HEK293 (cell line): ENCODE measurements around the gene PCDH1.

Experiments used
- BCL11A ChIP-seq: fragments of 450-650 bp; formaldehyde crosslinking; IDR thresholded peaks from 2 replicates; pipeline ENCODE4 v1.5.1; 2016; ENCODE audit warnings: low read depth, missing biosample characterization, missing genetic modification characterization
- HOXC10 ChIP-seq: sonication (generic); formaldehyde crosslinking; IDR thresholded peaks from 2 replicates; pipeline ENCODE4 v1.8.1; 2023; ENCODE audit warnings: mild to moderate bottlenecking, missing genetic modification reagents
- KLF1 ChIP-seq: fragments of 450-650 bp; formaldehyde crosslinking; IDR thresholded peaks from 2 replicates; pipeline ENCODE4 v1.5.1; 2016; ENCODE audit warnings: missing biosample characterization, missing genetic modification characterization
- KLF16 ChIP-seq: fragments of 450-650 bp; formaldehyde crosslinking; IDR thresholded peaks from 2 replicates; pipeline ENCODE4 v1.5.1; 2017; ENCODE audit warnings: missing biosample characterization, missing genetic modification characterization
- OSR2 ChIP-seq: fragments of 450-650 bp; formaldehyde crosslinking; IDR thresholded peaks from 2 replicates; pipeline ENCODE4 v1.5.1; 2016; ENCODE audit warnings: missing biosample characterization, missing genetic modification characterization
- SCRT2 ChIP-seq: fragments of 450-650 bp; formaldehyde crosslinking; IDR thresholded peaks from 2 replicates; pipeline ENCODE4 v1.5.1; 2016; ENCODE audit warnings: missing biosample characterization, missing genetic modification characterization
- SP7 ChIP-seq: fragments of 450-650 bp; formaldehyde crosslinking; IDR thresholded peaks from 2 replicates; pipeline ENCODE4 v1.5.1; 2016; ENCODE audit warnings: missing biosample characterization, missing genetic modification characterization
- ZBTB6 ChIP-seq: fragments of 450-650 bp; formaldehyde crosslinking; IDR thresholded peaks from 2 replicates; pipeline ENCODE4 v1.5.1; 2017; ENCODE audit warnings: missing biosample characterization, missing genetic modification characterization
- ZEB2 ChIP-seq: fragments of 450-650 bp; formaldehyde crosslinking; IDR thresholded peaks from 2 replicates; pipeline ENCODE4 v1.5.1; 2016; ENCODE audit warnings: missing biosample characterization, missing genetic modification characterization
- ZNF138 ChIP-seq: fragments of 450-650 bp; formaldehyde crosslinking; IDR thresholded peaks from 2 replicates; pipeline ENCODE4 v1.5.1; 2016; ENCODE audit warnings: missing biosample characterization, missing genetic modification characterization, borderline replicate concordance
- ZNF292 ChIP-seq: fragments of 450-650 bp; formaldehyde crosslinking; IDR thresholded peaks from 2 replicates; pipeline ENCODE4 v1.5.1; 2016; ENCODE audit warnings: low read depth, missing biosample characterization, missing genetic modification characterization, borderline replicate concordance
- ZNF404 ChIP-seq: fragments of 450-650 bp; formaldehyde crosslinking; IDR thresholded peaks from 2 replicates; pipeline ENCODE4 v1.5.1; 2017; ENCODE audit warnings: missing biosample characterization, missing genetic modification characterization
- ZNF473 ChIP-seq: fragments of 450-650 bp; formaldehyde crosslinking; IDR thresholded peaks from 2 replicates; pipeline ENCODE4 v1.5.1; 2017; ENCODE audit warnings: missing biosample characterization, missing genetic modification characterization
- ZNF501 ChIP-seq: fragments of 450-650 bp; formaldehyde crosslinking; IDR thresholded peaks from 2 replicates; pipeline ENCODE4 v1.5.1; 2016; ENCODE audit warnings: missing biosample characterization, missing genetic modification characterization
- ZNF571 ChIP-seq: fragments of 450-650 bp; formaldehyde crosslinking; IDR thresholded peaks from 2 replicates; pipeline ENCODE4 v1.5.0; 2017; ENCODE audit warnings: missing biosample characterization, missing genetic modification characterization
- ZNF585B ChIP-seq: fragments of 450-650 bp; formaldehyde crosslinking; IDR thresholded peaks from 2 replicates; pipeline ENCODE4 v1.5.1; 2016; ENCODE audit warnings: missing biosample characterization, missing genetic modification characterization
- ZNF610 ChIP-seq: fragments of 450-650 bp; formaldehyde crosslinking; IDR thresholded peaks from 2 replicates; pipeline ENCODE4 v1.5.1; 2016; ENCODE audit warnings: missing biosample characterization, missing genetic modification characterization, borderline replicate concordance
- ZNF777 ChIP-seq: fragments of 450-650 bp; formaldehyde crosslinking; IDR thresholded peaks from 2 replicates; pipeline ENCODE4 v1.5.1; 2017; ENCODE audit warnings: missing biosample characterization, missing genetic modification characterization, borderline replicate concordance
- ZNF791 ChIP-seq: fragments of 450-650 bp; formaldehyde crosslinking; IDR thresholded peaks from 2 replicates; pipeline ENCODE4 v1.5.1; 2016; ENCODE audit warnings: missing biosample characterization, missing genetic modification characterization
- ZSCAN30 ChIP-seq: fragments of 450-650 bp; IDR thresholded peaks from 2 replicates; pipeline ENCODE4 v1.5.1; 2018; ENCODE audit warnings: missing biosample characterization, mild to moderate bottlenecking, missing genetic modification characterization, moderate library complexity
- TF ChIP-seq, protein P1 (sequence below): fragments of 450-650 bp; formaldehyde crosslinking; IDR thresholded peaks from 2 replicates; pipeline ENCODE4 v1.5.1; 2016; ENCODE audit warnings: missing biosample characterization, missing genetic modification characterization
- TF ChIP-seq, protein P2 (sequence below): fragments of 450-650 bp; formaldehyde crosslinking; IDR thresholded peaks from 2 replicates; pipeline ENCODE4; 2016; ENCODE audit warnings: missing biosample characterization, missing genetic modification characterization
- TF ChIP-seq, protein P3 (sequence below): IDR thresholded peaks from 2 replicates; pipeline ENCODE4 v1.6.1; 2011; ENCODE audit warnings: mild to moderate bottlenecking, low read depth, low read length, borderline replicate concordance
- TF ChIP-seq, protein P4 (sequence below): fragments of 450-650 bp; formaldehyde crosslinking; IDR thresholded peaks from 2 replicates; pipeline ENCODE4 v1.5.1; 2016; ENCODE audit warnings: missing biosample characterization, missing genetic modification characterization, low read depth
- TF ChIP-seq, protein P5 (sequence below): fragments of 450-650 bp; IDR thresholded peaks from 2 replicates; pipeline ENCODE4 v1.5.1; 2018; ENCODE audit warnings: missing biosample characterization, mild to moderate bottlenecking, missing genetic modification characterization
- TF ChIP-seq, protein P6 (sequence below): fragments of 450-650 bp; formaldehyde crosslinking; IDR thresholded peaks from 2 replicates; pipeline ENCODE4 v1.5.1; 2016; ENCODE audit warnings: missing biosample characterization, missing genetic modification characterization
- TF ChIP-seq, protein P7 (sequence below): fragments of 450-650 bp; formaldehyde crosslinking; IDR thresholded peaks from 2 replicates; pipeline ENCODE4 v1.5.1; 2016; ENCODE audit warnings: missing biosample characterization, missing genetic modification characterization

The PCDH1 gene

DNA sequence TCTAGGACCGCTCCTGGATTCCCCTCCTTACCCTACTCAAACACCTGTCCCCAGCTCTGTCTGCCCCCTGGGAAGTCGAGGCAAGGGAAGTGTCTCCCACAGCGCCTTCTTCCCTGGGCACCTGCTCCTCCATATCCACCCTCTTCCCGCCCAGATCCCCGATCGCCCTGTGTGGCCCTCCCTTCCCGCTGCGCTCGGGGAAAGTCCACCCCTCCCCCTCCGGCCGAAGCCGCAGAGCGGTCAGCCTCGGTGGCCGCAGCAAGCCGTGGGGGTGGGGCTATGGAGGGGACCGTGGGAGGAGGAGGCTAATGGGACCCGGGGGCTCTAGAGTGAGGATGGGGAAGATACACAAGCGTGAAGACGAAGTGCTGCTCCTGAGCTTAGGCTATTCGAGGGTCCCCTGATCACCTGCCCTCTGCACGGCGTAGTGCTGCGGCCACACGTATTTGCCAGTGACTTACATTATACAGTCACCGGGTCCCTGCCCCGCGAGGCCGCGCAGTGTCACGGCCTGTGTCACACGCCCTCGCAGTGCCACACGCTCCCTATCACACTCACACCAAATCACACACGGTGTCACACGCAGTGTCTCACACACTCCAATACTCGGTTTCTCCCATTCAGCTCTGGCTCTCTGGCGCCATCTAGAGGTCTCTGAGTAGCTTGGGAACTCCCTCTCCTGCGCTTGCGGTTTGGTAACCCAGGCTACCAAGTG, 658 bp upstream of the PCDH1 start (continued):
- TF ChIP-seq, protein P1, sequence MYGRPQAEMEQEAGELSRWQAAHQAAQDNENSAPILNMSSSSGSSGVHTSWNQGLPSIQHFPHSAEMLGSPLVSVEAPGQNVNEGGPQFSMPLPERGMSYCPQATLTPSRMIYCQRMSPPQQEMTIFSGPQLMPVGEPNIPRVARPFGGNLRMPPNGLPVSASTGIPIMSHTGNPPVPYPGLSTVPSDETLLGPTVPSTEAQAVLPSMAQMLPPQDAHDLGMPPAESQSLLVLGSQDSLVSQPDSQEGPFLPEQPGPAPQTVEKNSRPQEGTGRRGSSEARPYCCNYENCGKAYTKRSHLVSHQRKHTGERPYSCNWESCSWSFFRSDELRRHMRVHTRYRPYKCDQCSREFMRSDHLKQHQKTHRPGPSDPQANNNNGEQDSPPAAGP (tag by site-specific recombination) = peak; percentile 66
- TF ChIP-seq ZNF571 (tag by site-specific recombination) (no peak), KLF1 (tag by site-specific recombination) (peak; percentile 77), ZSCAN30 (tag by site-specific recombination) (peak; percentile 65; the same call in 1 of the 2 replicates), ZNF404 (tag by site-specific recombination) (no peak), ZNF585B (tag by site-specific recombination) (no peak), ZBTB6 (tag by site-specific recombination) (no peak), ZNF138 (tag by site-specific recombination) (no peak), ZNF777 (tag by site-specific recombination) (peak; percentile 92), ZNF292 (tag by site-specific recombination) (no peak), BCL11A (tag by site-specific recombination) (peak; percentile 80), SCRT2 (tag by site-specific recombination) (peak; percentile 52), ZEB2 (peak; percentile 88), ZNF473 (no peak), KLF16 (tag by site-specific recombination) (peak; percentile 91), ZNF501 (tag by site-specific recombination) (peak; percentile 75), SP7 (tag by site-specific recombination) (peak; percentile 74), ZNF791 (tag by site-specific recombination) (no peak), HOXC10 (CRISPR knock-in tag) (no peak), ZNF610 (tag by site-specific recombination) (peak; percentile 93), OSR2 (0 out of 2 replicates have a peak, but pooled peaks have one; percentile 10)
- TF ChIP-seq, protein P2, sequence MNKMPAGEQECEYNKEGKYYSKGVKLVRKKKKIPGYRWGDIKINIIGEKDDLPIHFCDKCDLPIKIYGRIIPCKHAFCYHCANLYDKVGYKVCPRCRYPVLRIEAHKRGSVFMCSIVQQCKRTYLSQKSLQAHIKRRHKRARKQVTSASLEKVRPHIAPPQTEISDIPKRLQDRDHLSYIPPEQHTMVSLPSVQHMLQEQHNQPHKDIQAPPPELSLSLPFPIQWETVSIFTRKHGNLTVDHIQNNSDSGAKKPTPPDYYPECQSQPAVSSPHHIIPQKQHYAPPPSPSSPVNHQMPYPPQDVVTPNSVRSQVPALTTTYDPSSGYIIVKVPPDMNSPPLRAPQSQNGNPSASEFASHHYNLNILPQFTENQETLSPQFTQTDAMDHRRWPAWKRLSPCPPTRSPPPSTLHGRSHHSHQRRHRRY (tag by site-specific recombination) = no peak; the same call in 1 of the 2 replicates
- TF ChIP-seq, protein P3, sequence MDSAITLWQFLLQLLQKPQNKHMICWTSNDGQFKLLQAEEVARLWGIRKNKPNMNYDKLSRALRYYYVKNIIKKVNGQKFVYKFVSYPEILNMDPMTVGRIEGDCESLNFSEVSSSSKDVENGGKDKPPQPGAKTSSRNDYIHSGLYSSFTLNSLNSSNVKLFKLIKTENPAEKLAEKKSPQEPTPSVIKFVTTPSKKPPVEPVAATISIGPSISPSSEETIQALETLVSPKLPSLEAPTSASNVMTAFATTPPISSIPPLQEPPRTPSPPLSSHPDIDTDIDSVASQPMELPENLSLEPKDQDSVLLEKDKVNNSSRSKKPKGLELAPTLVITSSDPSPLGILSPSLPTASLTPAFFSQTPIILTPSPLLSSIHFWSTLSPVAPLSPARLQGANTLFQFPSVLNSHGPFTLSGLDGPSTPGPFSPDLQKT = no peak
- TF ChIP-seq, protein P4, sequence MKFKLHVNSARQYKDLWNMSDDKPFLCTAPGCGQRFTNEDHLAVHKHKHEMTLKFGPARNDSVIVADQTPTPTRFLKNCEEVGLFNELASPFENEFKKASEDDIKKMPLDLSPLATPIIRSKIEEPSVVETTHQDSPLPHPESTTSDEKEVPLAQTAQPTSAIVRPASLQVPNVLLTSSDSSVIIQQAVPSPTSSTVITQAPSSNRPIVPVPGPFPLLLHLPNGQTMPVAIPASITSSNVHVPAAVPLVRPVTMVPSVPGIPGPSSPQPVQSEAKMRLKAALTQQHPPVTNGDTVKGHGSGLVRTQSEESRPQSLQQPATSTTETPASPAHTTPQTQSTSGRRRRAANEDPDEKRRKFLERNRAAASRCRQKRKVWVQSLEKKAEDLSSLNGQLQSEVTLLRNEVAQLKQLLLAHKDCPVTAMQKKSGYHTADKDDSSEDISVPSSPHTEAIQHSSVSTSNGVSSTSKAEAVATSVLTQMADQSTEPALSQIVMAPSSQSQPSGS (tag by site-specific recombination) = no peak
- TF ChIP-seq, protein P5, sequence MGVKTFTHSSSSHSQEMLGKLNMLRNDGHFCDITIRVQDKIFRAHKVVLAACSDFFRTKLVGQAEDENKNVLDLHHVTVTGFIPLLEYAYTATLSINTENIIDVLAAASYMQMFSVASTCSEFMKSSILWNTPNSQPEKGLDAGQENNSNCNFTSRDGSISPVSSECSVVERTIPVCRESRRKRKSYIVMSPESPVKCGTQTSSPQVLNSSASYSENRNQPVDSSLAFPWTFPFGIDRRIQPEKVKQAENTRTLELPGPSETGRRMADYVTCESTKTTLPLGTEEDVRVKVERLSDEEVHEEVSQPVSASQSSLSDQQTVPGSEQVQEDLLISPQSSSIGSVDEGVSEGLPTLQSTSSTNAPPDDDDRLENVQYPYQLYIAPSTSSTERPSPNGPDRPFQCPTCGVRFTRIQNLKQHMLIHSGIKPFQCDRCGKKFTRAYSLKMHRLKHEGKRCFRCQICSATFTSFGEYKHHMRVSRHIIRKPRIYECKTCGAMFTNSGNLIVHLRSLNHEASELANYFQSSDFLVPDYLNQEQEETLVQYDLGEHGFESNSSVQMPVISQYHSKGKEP (tag by site-specific recombination) = no peak
- TF ChIP-seq, protein P6, sequence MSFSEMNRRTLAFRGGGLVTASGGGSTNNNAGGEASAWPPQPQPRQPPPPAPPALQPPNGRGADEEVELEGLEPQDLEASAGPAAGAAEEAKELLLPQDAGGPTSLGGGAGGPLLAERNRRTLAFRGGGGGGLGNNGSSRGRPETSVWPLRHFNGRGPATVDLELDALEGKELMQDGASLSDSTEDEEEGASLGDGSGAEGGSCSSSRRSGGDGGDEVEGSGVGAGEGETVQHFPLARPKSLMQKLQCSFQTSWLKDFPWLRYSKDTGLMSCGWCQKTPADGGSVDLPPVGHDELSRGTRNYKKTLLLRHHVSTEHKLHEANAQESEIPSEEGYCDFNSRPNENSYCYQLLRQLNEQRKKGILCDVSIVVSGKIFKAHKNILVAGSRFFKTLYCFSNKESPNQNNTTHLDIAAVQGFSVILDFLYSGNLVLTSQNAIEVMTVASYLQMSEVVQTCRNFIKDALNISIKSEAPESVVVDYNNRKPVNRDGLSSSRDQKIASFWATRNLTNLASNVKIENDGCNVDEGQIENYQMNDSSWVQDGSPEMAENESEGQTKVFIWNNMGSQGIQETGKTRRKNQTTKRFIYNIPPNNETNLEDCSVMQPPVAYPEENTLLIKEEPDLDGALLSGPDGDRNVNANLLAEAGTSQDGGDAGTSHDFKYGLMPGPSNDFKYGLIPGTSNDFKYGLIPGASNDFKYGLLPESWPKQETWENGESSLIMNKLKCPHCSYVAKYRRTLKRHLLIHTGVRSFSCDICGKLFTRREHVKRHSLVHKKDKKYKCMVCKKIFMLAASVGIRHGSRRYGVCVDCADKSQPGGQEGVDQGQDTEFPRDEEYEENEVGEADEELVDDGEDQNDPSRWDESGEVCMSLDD (tag by site-specific recombination) = peak; percentile 85
- TF ChIP-seq, protein P7, sequence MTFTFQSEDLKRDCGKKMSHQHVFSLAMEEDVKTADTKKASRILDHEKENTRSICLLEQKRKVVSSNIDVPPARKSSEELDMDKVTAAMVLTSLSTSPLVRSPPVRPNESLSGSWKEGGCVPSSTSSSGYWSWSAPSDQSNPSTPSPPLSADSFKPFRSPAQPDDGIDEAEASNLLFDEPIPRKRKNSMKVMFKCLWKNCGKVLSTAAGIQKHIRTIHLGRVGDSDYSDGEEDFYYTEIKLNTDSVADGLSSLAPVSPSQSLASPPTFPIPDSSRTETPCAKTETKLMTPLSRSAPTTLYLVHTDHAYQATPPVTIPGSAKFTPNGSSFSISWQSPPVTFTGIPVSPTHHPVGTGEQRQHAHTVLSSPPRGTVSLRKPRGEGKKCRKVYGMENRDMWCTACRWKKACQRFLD (tag by site-specific recombination) = no peak
